Skeletal muscle tissue (tissue), 4 donors: ENCODE measurements around the gene ACVR1B. TPM values are rescaled to one million over a fixed set of nuclear protein-coding genes. Genes with fewer than 3 reads are reported as not detected.

ENCODE experiments used
- H3K27ac ChIP-seq: one replicate; pipeline ENCODE4 v1.7.0; 2013; ENCODE audit warnings: mild to moderate bottlenecking, low read depth, low read length, inconsistent platforms
- H3K27me3 ChIP-seq, 3 donors: one replicate each; pipeline ENCODE4 v1.7.0; 2013; ENCODE audit warnings: low read length in 3 of 3; ENCODE audit not compliant: control insufficient read depth in 3 of 3, insufficient read depth in 3 of 3
- H3K36me3 ChIP-seq, 3 donors: one replicate each; pipeline ENCODE4 v1.7.0; 2013; ENCODE audit warnings: low read length in 3 of 3; ENCODE audit not compliant: control insufficient read depth in 3 of 3, insufficient read depth in 3 of 3
- H3K4me1 ChIP-seq, 3 donors: one replicate each; pipeline ENCODE4 v1.7.0; 2013; ENCODE audit warnings: low read length in 3 of 3, mild to moderate bottlenecking in 3 of 3; ENCODE audit not compliant: control insufficient read depth in 3 of 3, insufficient read depth in 3 of 3
- H3K4me3 ChIP-seq, 3 donors: one replicate each; pipeline ENCODE4 v1.7.0; 2013; ENCODE audit warnings: low read length in 3 of 3
- H3K9ac ChIP-seq, 3 donors: one replicate each; pipeline ENCODE4 v1.7.0; 2013; ENCODE audit warnings: low read length in 3 of 3, mild to moderate bottlenecking in 3 of 3, moderate library complexity in 2 of 3, low read depth in 1 of 3
- H3K9me3 ChIP-seq, 3 donors: one replicate each; pipeline ENCODE4 v1.7.0; 2013; ENCODE audit warnings: low read length in 3 of 3; ENCODE audit not compliant: control insufficient read depth in 3 of 3
- total RNA-seq: library from RNA; depleted of rRNA; stranded (reverse); fragments of >200 nt; gene quantifications from one replicate; pipeline ENCODE4 v1.2.3, GENCODE V29; 2014
- donor health status: Osteomylitis.

ACVR1B gene
- total RNA-seq, 1 donor from 2014 or later, result 8.4 TPM

- H3K4me1 ChIP-seq, result peaks cover 27 to 47% (median 31%) of the 10 kb centered on the region in 3 donors
- peaks cover 8 to 26% (median 15%) of the 10 kb centered on the region in 3 donors for H3K27me3 ChIP-seq
- H3K9ac ChIP-seq, result peak overlapping the region; percentile 68 to 77 (median 70)
- H3K4me3 ChIP-seq, result peak overlapping the region; percentile 67 to 77 (median 68)
- peak overlapping the region; percentile 76 for H3K27ac ChIP-seq
- peaks cover 0 to 7% (median 7%) of the 10 kb centered on the region in 3 donors for H3K36me3 ChIP-seq
- no peaks in the 10 kb centered on the region for H3K9me3 ChIP-seq
Measured at GRCh38 chr12:52007158-52007921, 55.8 kb downstream of the ACVR1B start.

- peak overlapping the region; percentile 67 to 77 (median 68) for H3K4me3 ChIP-seq
- H3K4me1 ChIP-seq, result peaks cover 27 to 47% (median 31%) of the 10 kb centered on the region in 3 donors
- peak overlapping the region; percentile 57 to 77 (median 70) for H3K9ac ChIP-seq
- peaks cover 0 to 12% (median 7%) of the 10 kb centered on the region in 3 donors for H3K36me3 ChIP-seq
- H3K9me3 ChIP-seq, result no peaks in the 10 kb centered on the region
- peaks cover 8 to 26% (median 15%) of the 10 kb centered on the region in 3 donors for H3K27me3 ChIP-seq
- peak overlapping the region; percentile 76 for H3K27ac ChIP-seq
Measured at GRCh38 chr12:52007982-52008510, 56.5 kb downstream of the ACVR1B start.

- H3K9ac ChIP-seq, result peak overlapping the region; percentile 27 to 62 (median 45)
- peaks cover 8 to 26% (median 15%) of the 10 kb centered on the region in 3 donors for H3K27me3 ChIP-seq
- H3K4me3 ChIP-seq, result peak overlapping the region; percentile 36 to 77 (median 48)
- peak overlapping the region; percentile 76 for H3K27ac ChIP-seq
- H3K9me3 ChIP-seq, result no peaks in the 10 kb centered on the region
- peaks cover 27 to 47% (median 31%) of the 10 kb centered on the region in 3 donors for H3K4me1 ChIP-seq
- peaks cover 0 to 20% (median 10%) of the 10 kb centered on the region in 3 donors for H3K36me3 ChIP-seq
Measured at GRCh38 chr12:52009081-52009751, 57.7 kb downstream of the ACVR1B start.

- Histone ChIP-seq H3K36me3 (peaks cover 0 to 23% (median 10%) of the 10 kb centered on the region in 3 donors), H3K4me3 (peak overlapping the region in 2 of 3 donors; percentile 5 to 45), H3K9me3 (no peaks in the 10 kb centered on the region), H3K9ac (peak overlapping the region; percentile 43 to 62 (median 45)), H3K4me1 (peaks cover 27 to 44% (median 31%) of the 10 kb centered on the region in 3 donors), H3K27me3 (peaks cover 8 to 21% (median 13%) of the 10 kb centered on the region in 3 donors), H3K27ac (peak overlapping the region; percentile 76)
Measured at GRCh38 chr12:52010152-52010622, 58.7 kb downstream of the ACVR1B start.

- H3K27ac ChIP-seq, result peak overlapping the region; percentile 76
- H3K4me1 ChIP-seq, result peaks cover 27 to 36% (median 29%) of the 10 kb centered on the region in 3 donors
- H3K4me3 ChIP-seq, result peak overlapping the region in 2 of 3 donors; percentile 5 to 36
- no peaks in the 10 kb centered on the region for H3K9me3 ChIP-seq
- peak overlapping the region in 2 of 3 donors; percentile 35 to 55 for H3K9ac ChIP-seq
- peaks cover 0 to 23% (median 12%) of the 10 kb centered on the region in 3 donors for H3K36me3 ChIP-seq
- H3K27me3 ChIP-seq, result peaks cover 5 to 18% (median 5%) of the 10 kb centered on the region in 3 donors
Measured at GRCh38 chr12:52010692-52011601, 59.4 kb downstream of the ACVR1B start.

- no peak overlapping the region for H3K9ac ChIP-seq
- no peaks in the 10 kb centered on the region for H3K9me3 ChIP-seq
- no peak overlapping the region for H3K4me3 ChIP-seq
- H3K27ac ChIP-seq, result no peak overlapping the region
- H3K27me3 ChIP-seq, result peaks cover 0 to 11% (median 0%) of the 10 kb centered on the region in 3 donors
- peaks cover 0 to 23% (median 12%) of the 10 kb centered on the region in 3 donors for H3K36me3 ChIP-seq
- H3K4me1 ChIP-seq, result peaks cover 26 to 31% (median 27%) of the 10 kb centered on the region in 3 donors
Measured at GRCh38 chr12:52011602-52012214, 60.2 kb downstream of the ACVR1B start.

GRCh38 chr12:52013626-52014310 is 62.3 kb downstream of the ACVR1B start:
- H3K9ac ChIP-seq, result no peak overlapping the region
- peaks cover 0 to 23% (median 12%) of the 10 kb centered on the region in 3 donors for H3K36me3 ChIP-seq
- no peaks in the 10 kb centered on the region for H3K27me3 ChIP-seq
- no peak overlapping the region for H3K4me3 ChIP-seq
- no peak overlapping the region for H3K27ac ChIP-seq
- peaks cover 19 to 22% (median 19%) of the 10 kb centered on the region in 3 donors for H3K4me1 ChIP-seq
- no peaks in the 10 kb centered on the region for H3K9me3 ChIP-seq

- H3K4me3 ChIP-seq, result no peak overlapping the region
- peaks cover 0 to 20% (median 12%) of the 10 kb centered on the region in 3 donors for H3K36me3 ChIP-seq
- H3K4me1 ChIP-seq, result peaks cover 10 to 12% (median 11%) of the 10 kb centered on the region in 3 donors
Measured at GRCh38 chr12:52014567-52015530, 63.4 kb downstream of the ACVR1B start.

More at GRCh38 chr12:52014567-52015530, 63.4 kb downstream of the ACVR1B start:
- Histone ChIP-seq H3K9me3 (no peaks in the 10 kb centered on the region), H3K27me3 (no peaks in the 10 kb centered on the region), H3K27ac (no peak overlapping the region), H3K9ac (no peak overlapping the region)
